Parietal lobe (tissue), 1 donor: ENCODE measurements around the gene ATOH7. TPM values are rescaled to one million over a fixed set of nuclear protein-coding genes. Genes with fewer than 3 reads are reported as not detected.

Experiments used
- total RNA-seq: library from RNA; depleted of rRNA; stranded (reverse); fragments of >200 nt; gene quantifications from one replicate; pipeline ENCODE4 v1.2.3, GENCODE V29; 2014

The ATOH7 gene
- 0.94 TPM for total RNA-seq

GRCh38 chr10:68231817-68232251 is at the start of gene ATOH7:
Gene ATOH7, minus strand, starts transcription at chr10:68232113. Its CDS starts 436 bp downstream, at chr10:68231677.

Other genes with a start within 250 kb of the ATOH7 start
- gene HERC4, start 156.8 kb downstream of the ATOH7 start, total RNA-seq = 140 TPM
- not detected for gene MYPN, start 122.6 kb downstream of the ATOH7 start, total RNA-seq
- 87.3 TPM for gene HNRNPH3, start 100.0 kb upstream of the ATOH7 start, total RNA-seq
- gene PBLD, start 100.8 kb upstream of the ATOH7 start, total RNA-seq = 13.5 TPM
- gene RUFY2, start 175.2 kb upstream of the ATOH7 start, total RNA-seq = 178 TPM
- gene DNA2, start 239.9 kb upstream of the ATOH7 start, total RNA-seq = 26.6 TPM